ENCODE measurements around the gene HIVEP3. TPM values are rescaled to one million over a fixed set of nuclear protein-coding genes. Genes with fewer than 3 reads are reported as not detected.
A peak's percentile ranks its signal among the peaks of the same experiment; 100 is the strongest.

Gene HIVEP3
- total and polyA plus RNA-seq, 4 donors = 7.0 to 14.7 (median 8.8) TPM

- peaks cover 0 to 8% (median 5%) of the 10 kb centered on the region in 5 donors for H3K4me1 ChIP-seq (ENCODE audit: control insufficient read depth in 5 of 5, insufficient read depth in 5 of 5, low read length in 5 of 5)
- no peak for DNase-seq
These were observed 144.2 kb downstream of the HIVEP3 start for GRCh38 chr1:41774471-41774990.

GRCh38 chr1:41773842-41774241, 144.9 kb downstream of the HIVEP3 start:
- Histone ChIP-seq H3K9me3 (ENCODE audit: control insufficient read depth in 4 of 4, insufficient read depth in 3 of 4, low read length in 3 of 4) (no peaks in the 10 kb centered on the region), H3K4me3 (no peak overlapping the region), H3K36me3 (ENCODE audit: control insufficient read depth in 4 of 4, insufficient read depth in 4 of 4, low read length in 4 of 4) (no peaks in the 10 kb centered on the region), H3K27ac (ENCODE audit: low read depth in 1 of 2, low read length in 1 of 2) (no peak overlapping the region), H3K27me3 (ENCODE audit: control insufficient read depth in 3 of 3, insufficient read depth in 3 of 3, low read length in 2 of 3) (no peaks in the 10 kb centered on the region), H3K4me1 (ENCODE audit: control insufficient read depth in 5 of 5, insufficient read depth in 5 of 5, low read length in 5 of 5) (peaks cover 0 to 8% (median 5%) of the 10 kb centered on the region in 5 donors), H3K9ac (ENCODE audit: insufficient read depth in 1 of 2, low read length in 2 of 2) (no peak overlapping the region)
- ATAC-seq (ENCODE audit: insufficient read depth, low FRiP score) (no peak), DNase-seq (no peak)
- WGBS, 2 donors = 62 to 95% methylated on average over 3 of the region's 3 CpGs
- no peak for TF ChIP-seq CTCF (IDR thresholded peaks at IDR 0.05; ENCODE audit: control extremely low read depth, extremely low read depth)

More at GRCh38 chr1:41774471-41774990, 144.2 kb downstream of the HIVEP3 start:
- 88 to 92% methylated on average over 2 of the region's 2 CpGs for WGBS, 2 donors
- no peak overlapping the region for H3K4me3 ChIP-seq
- TF ChIP-seq CTCF (IDR thresholded peaks at IDR 0.05; ENCODE audit: control extremely low read depth, extremely low read depth) = no peak
- H3K36me3 ChIP-seq (ENCODE audit: control insufficient read depth in 4 of 4, insufficient read depth in 4 of 4, low read length in 4 of 4) = no peaks in the 10 kb centered on the region
- no peak for ATAC-seq (ENCODE audit: insufficient read depth, low FRiP score)
- H3K9ac ChIP-seq (ENCODE audit: insufficient read depth in 1 of 2, low read length in 2 of 2) = no peak overlapping the region
- H3K9me3 ChIP-seq (ENCODE audit: control insufficient read depth in 4 of 4, insufficient read depth in 3 of 4, low read length in 3 of 4) = no peaks in the 10 kb centered on the region
- H3K27me3 ChIP-seq (ENCODE audit: control insufficient read depth in 3 of 3, insufficient read depth in 3 of 3, low read length in 2 of 3) = no peaks in the 10 kb centered on the region
- no peak overlapping the region for H3K27ac ChIP-seq (ENCODE audit: low read depth in 1 of 2, low read length in 1 of 2)

GRCh38 chr1:41773144-41773591, 145.6 kb downstream of the HIVEP3 start:
- Histone ChIP-seq H3K4me3 (no peak overlapping the region), H3K9me3 (ENCODE audit: control insufficient read depth in 4 of 4, insufficient read depth in 3 of 4, low read length in 3 of 4) (no peaks in the 10 kb centered on the region), H3K27ac (ENCODE audit: low read depth in 1 of 2, low read length in 1 of 2) (peak overlapping the region in 1 of 2 donors; percentile 35), H3K4me1 (ENCODE audit: control insufficient read depth in 5 of 5, insufficient read depth in 5 of 5, low read length in 5 of 5) (peaks cover 0 to 8% (median 5%) of the 10 kb centered on the region in 5 donors), H3K9ac (ENCODE audit: insufficient read depth in 1 of 2, low read length in 2 of 2) (no peak overlapping the region), H3K36me3 (ENCODE audit: control insufficient read depth in 4 of 4, insufficient read depth in 4 of 4, low read length in 4 of 4) (no peaks in the 10 kb centered on the region), H3K27me3 (ENCODE audit: control insufficient read depth in 3 of 3, insufficient read depth in 3 of 3, low read length in 2 of 3) (no peaks in the 10 kb centered on the region)
- no peak for DNase-seq
- WGBS, 2 donors = 58 to 78% methylated on average over 5 of the region's 5 CpGs
- no peak for TF ChIP-seq CTCF (IDR thresholded peaks at IDR 0.05; ENCODE audit: control extremely low read depth, extremely low read depth)
- ATAC-seq (ENCODE audit: insufficient read depth, low FRiP score) = peak; percentile 47

- ATAC-seq (ENCODE audit: insufficient read depth, low FRiP score) (no peak), DNase-seq (no peak)
- peak overlapping the region in 1 of 2 donors; percentile 37 for H3K27ac ChIP-seq (ENCODE audit: low read depth in 1 of 2, low read length in 1 of 2)
- H3K36me3 ChIP-seq (ENCODE audit: control insufficient read depth in 4 of 4, insufficient read depth in 4 of 4, low read length in 4 of 4) = no peaks in the 10 kb centered on the region
- no peak for TF ChIP-seq CTCF (IDR thresholded peaks at IDR 0.05; ENCODE audit: control extremely low read depth, extremely low read depth)
- WGBS, 2 donors = 45 to 81% methylated on average over 2 of the region's 2 CpGs
- no peaks in the 10 kb centered on the region for H3K27me3 ChIP-seq (ENCODE audit: control insufficient read depth in 3 of 3, insufficient read depth in 3 of 3, low read length in 2 of 3)
- H3K4me1 ChIP-seq (ENCODE audit: control insufficient read depth in 5 of 5, insufficient read depth in 5 of 5, low read length in 5 of 5) = peaks cover 10 to 34% (median 13%) of the 10 kb centered on the region in 5 donors
- H3K9me3 ChIP-seq (ENCODE audit: control insufficient read depth in 4 of 4, insufficient read depth in 3 of 4, low read length in 3 of 4) = no peaks in the 10 kb centered on the region
- H3K4me3 ChIP-seq = no peak overlapping the region
- no peak overlapping the region for H3K9ac ChIP-seq (ENCODE audit: insufficient read depth in 1 of 2, low read length in 2 of 2)
These were observed 149.7 kb downstream of the HIVEP3 start for GRCh38 chr1:41769068-41769467.
